Right kidney (tissue), 1 donor: ENCODE results near the gene CCDC50.

Source experiments
- DNase-seq: peaks from one replicate; pipeline ENCODE4 v3.0.0-alpha.2; 2016

Gene CCDC50

DNA sequence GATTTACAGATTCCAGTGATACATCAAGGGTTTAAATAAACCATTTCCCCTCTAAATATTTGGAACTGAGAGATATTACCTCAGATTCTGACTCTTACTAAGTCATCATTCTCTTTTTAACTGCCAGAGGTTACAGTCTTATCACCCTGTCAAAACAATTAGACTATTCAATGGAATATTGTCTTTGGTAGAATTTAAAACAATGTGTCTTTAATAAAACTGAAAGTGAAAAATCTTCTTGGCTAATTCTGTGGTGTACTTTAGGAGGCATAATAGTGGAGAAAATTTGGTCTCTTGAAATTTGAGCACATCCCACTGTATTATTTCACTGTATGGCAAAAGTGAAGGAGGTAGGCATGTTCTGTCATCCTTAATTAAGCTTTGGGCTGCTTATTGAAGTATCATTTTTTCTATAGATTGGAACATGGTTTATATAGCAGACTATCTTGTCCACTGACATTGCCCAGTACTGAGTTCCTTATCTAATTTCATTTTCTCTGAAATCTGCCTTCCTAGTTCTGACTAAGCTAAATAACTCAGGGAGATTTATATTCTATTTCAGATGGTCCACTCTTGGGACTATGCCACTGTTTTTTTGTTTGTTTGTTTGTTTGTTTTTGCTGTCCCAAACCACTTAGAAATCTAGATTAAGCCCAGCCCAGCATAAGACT lies 49.1 kb downstream of the CCDC50 start:
- no peak for DNase-seq

DNA sequence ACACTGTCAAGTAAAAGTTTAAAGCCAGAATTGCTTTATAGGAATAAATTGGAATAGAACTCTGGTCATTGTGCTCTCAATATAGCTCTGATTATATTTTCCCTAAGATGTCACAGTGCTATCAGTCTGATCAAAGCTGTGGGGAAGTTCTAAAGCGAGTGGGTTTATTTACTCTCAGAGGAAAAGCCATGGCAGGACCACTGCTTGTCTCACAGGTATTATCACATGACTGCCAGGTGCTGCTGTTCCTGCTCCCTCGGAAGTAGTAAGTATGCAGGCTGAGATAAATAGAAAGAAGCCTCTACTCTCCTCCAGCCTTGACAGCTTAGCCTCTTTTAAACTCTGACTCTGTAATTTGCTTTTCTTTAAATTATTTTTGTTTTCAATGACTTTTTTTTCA lies 50.3 kb downstream of the CCDC50 start:
- DNase-seq: no peak

DNA sequence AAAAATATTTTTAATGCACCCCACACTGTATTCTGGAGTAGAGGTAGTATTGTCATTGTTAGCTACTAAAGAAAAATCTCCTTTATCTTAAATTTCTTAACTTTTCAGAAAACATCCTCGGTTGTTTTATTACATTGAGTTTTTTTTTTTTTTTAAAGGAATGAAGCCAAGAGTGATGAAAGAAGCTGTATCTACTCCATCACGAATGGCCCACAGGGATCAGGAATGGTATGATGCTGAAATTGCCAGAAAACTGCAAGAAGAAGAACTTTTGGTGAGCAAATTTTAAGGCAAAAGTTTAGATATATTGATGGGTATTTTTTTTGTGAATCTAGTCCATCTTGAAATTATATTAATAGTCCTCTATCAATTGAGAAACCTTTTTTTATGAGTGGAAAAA lies 50.8 kb downstream of the CCDC50 start:
- DNase-seq: no peak

DNA sequence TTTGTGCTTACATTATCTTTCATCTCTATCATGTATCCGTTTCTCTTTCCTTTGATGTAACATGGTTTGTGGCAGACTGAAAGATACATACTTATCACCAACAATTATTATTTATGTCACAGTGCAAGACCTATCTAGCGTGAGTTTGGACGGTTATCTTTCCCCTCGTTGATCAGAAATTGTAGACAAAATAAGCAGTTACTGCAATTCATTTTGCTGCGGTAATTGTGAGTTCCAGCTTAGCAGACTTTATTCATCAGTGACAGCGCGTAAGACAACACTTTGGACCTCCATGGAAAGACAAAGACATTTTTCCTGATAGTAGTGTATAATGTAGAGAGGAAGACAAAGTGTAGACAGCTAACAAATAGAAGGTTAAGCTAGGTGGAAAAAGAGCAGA lies 52.1 kb downstream of the CCDC50 start:
- no peak for DNase-seq

DNA sequence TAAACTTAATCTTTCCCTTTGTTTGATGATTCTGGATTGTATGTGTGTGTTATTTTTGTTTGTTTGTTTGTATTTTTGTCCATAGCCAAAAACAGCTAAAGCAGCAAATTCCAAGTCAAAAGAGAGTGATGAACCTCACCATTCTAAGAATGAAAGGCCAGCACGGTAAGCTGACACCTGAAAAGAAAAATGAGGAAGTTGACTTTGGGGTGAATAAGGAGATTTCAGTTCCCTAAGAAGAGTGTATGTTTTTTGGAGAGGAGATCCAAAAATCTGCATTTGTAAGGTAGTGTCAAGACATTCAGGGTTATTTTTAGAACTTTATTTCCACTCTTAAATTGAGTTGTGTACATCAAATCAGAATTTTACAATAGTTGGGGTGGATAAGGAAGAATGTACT lies 53.5 kb downstream of the CCDC50 start:
- no peak for DNase-seq

DNA sequence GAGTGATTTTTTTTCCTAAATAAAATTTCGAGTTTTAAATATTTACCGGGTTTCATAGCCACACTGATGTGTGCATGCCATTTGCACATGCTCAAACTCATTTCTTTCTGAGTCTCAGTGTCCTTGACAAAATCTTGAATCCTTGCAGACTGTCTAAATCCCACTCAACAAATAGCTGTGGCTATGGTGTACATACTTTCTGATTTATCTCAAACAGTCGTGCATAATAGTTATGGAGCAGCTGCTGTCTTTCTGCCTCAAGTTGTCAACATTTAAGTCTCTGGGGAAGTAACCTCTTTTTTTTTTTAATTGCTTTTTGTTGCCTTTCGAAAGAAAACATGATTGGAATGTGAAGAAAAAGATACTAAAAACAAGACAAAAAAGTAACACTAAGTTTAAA lies 53.9 kb downstream of the CCDC50 start:
- DNase-seq: no peak

DNA sequence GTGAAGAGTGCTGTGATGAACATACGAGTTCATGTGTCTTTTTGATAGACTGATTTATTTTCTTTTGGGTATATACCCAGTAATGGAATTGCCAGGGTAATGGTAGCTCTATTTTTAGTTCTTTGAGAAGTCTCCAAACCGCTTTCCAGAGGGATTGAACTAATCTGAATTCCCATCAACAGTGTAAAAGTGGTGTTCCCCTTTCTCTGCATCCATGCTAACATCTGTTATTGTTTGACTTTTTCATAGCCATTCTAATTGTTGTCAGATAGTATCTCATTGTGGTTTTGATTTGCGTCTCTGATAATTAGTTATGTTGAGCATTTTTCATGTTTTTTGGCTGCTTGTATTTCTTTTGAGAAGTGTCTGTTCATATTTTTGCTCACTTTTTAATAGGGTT lies 55.9 kb downstream of the CCDC50 start:
- DNase-seq: no peak

DNA sequence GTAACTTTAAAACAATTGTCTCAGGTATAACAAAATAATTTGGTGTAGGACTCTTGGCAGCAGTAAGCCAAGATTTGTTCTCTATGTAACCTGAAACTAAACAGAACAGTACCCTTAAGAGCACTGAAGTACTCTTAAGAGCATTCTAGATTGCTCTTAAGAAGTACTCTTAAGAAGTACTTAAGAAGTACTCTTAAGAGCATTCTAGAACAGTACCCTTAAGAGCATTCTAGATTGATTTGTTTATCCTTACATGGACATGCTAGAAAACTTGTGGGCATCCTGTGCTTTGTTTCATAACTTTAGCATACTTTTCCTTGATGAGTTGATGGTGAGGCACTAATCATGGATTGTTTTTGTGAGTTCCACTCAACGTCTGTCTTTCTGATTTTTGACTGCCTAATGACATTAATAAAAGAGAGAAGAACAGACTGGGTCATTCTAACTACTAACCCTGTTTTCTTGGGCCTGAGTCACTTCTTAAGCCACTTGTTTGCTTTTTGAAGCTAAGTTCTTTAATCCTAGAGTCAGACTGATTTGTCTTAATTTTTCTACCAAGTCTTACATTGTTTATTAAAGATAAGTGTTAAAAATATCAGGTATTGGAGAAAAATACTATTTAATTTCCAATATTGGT lies 58.4 kb downstream of the CCDC50 start:
- DNase-seq: no peak

DNA sequence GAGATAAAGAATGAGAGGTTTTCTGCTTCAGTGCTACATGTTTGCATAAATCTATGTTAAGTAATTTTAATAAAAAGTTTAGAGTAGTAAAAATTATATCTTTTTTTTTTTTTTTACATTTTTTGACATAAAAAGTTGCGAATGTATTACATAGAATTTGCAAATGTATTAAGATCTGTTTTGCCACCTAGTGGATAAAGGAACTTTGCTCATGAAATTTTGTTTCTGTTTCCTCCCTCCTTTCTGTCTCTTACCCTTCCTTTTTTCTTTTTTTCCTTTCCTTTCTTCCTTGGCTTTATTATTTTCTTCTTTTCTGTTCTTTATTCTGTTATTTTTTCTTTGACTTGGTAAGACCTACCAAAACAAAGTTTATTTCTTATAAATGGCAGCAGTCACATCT lies 59.6 kb downstream of the CCDC50 start:
- DNase-seq: no peak

DNA sequence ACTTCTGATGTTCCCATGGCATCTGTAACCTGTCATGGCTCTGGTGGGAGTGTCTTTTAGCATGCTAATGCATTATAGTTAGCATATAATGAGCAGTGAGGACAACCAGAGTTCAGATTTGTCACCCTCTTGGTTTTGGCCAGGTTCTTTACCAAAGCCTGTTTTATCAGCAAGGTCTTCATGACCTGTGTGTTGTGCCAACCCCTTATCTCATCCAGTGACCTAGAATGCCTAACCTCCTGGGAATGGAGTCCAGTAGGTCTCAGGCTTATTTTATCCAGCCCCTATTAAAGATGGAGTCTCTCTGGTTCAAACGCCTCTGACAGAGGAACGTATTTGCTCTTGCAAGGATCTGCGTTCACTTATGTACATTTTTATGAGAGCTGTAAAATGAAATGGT lies 61.4 kb downstream of the CCDC50 start:
- no peak for DNase-seq

DNA sequence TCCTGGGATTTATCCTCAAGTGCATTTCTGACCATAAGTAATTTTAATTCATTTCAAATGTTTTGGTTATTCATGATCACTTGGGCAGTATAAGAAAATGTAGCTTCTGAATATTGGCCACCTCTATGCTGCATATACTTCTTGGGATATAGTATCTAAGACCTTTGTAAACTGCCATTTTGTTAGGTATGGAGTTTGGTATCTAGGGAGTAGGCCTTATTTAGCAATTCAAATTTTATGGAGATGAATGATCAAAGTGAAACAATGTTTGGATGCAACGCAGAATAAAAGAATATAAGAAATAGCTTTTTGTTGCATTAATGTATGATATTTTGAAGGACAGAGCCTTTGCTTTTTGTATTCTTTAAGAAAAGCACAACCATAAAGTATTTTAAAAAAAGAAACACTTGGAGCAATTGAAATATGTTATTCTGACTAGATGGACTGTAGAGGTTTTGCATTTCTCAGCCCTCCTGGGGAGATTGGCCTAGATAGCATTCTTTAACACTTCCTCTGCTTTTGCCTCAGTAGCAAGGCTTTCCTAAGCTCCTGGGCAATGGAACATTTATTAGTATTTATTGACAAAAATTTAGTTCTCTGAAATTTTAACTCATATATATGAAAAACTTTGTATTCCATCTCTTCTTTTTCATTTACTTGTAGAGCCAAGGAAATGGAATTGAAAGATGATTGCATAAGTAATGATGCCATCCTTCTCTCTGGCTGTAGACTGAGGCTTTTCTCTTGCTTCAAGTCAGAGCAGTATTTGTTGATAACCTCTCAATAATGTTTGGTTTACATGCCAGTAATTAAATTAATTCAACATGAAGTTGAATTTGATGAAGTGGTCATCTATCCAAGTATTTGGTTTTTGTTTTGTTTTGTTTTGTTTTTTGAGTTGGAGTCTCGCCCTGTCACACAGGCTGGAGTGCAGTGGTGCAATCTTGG lies 62.9 kb downstream of the CCDC50 start:
- DNase-seq: no peak

DNA sequence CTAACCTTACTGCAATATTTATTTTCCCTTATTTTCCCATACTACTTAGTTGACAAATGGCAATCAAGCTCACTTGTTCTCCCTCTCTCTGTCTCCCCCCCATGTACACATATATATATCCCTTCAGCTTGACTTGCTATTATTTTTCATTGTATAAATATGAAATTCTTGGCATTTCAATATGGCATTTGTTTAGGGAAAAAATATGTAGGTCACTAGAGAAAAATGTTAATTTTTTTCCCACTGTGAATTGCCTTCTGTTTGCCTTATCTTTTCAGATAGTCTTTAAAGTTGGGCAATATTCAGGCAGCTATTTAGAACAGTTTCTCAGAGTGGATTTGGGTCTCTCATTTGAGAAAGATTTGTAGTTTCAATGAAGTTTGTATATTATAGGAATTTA lies 64.0 kb downstream of the CCDC50 start:
- DNase-seq: no peak

DNA sequence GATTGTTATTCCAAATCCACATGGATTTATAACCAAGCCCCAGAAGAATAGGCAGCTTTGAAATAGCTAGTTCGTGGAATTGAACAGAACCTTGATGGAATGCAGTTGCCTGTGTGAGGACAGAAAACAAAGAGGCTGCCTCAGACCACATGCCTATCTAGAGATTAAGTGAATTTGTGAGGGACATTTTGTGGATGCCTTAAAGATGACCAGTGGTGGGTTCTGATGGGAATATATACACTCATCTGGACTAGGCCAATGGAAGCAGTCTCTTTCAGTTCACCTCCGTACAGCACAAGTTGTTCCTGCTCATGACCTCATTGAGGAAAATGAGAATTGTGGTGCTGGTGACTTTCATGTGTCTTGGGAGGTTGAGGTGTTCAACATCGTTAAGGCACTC lies 68.6 kb downstream of the CCDC50 start:
- DNase-seq: no peak

DNA sequence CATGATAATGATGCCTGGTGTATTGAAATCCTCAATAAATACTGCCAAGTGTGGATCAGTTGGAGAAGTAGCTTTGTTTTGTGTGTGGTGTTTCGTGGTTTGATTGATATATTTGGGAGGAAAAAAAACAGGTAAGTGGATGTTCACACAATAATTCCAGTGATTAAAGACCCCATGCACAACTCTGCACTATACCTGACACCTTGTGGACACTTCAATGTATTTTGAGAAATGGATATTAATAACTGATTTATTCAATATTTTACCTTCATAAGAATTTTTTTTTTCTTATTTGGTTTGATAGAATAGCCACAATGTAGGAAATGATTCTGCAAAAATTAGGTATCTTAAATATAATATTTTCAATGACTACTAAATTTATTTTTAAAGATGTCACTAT lies 69.4 kb downstream of the CCDC50 start:
- DNase-seq: no peak

DNA sequence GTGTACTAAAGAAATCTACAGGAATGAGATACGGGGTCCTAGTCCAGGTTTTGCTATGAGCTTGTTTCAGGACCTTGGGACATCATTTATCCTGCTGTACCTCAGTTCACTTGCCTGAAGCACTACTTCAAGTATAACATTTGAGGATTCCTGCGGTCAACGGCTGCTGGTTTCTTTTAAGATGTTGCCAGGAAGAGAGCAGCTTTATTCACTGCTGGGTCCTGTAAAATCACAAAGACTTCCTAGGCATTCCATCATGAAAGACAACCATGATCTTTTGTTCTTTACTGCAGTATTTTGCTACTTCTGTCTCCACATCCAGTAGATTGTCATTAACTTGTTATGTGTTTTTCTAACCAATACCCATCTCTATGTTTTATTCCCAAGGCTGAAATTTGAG lies 70.7 kb downstream of the CCDC50 start:
- no peak for DNase-seq

DNA sequence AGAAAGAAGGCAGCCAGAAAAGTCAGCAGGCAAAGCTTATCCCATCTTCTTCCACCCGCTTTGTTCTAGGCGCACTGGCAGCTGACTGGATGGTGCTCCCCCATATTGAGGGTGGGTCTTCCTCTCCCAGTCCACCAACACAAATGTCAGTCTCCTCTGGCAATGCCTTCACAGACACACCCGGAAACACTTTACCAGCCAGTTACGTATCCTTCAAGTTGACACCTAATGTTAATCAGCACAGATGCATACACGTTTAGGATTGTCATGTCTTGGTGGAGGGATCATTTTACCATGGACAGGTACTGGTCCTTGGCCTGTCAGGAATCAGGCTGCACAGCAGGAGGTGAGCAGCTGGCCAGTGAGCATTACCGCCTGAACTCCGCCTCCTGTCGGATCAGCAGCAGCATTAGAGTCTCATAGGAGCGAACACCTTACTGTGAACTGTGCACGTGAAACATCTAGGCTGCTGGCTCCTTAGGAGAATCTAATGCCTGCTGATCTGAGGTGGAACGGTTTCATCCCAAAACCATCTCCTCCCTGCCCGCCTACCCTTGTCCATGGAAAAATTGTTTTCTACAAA lies 72.7 kb downstream of the CCDC50 start:
- no peak for DNase-seq

DNA sequence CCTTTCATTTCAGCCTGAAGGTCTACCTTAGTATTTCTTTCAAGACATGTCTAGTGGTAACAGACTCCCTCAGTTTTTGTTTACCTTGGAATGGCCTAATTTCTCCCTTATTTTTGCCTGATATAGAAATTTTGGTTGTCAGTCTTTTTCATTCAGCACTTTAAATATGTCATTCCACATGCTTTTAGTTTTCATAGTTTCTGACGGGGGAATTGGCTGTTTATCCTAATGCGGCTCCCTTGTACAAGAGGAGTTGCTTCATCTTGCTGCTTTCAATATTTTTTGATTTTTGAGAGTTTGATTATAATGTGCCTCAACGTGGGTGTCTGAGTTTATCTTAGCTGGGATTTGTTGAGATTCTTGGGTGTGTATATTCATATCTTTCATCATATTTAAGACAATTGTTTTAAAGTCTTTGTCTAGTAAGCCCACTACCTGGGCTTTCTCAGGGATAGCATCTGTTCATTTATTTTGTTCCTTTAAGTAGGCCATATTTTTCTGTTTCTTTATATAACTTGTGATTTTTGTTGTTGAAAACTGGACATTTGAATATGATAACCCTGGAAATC lies 80.7 kb downstream of the CCDC50 start:
- no peak for DNase-seq

DNA sequence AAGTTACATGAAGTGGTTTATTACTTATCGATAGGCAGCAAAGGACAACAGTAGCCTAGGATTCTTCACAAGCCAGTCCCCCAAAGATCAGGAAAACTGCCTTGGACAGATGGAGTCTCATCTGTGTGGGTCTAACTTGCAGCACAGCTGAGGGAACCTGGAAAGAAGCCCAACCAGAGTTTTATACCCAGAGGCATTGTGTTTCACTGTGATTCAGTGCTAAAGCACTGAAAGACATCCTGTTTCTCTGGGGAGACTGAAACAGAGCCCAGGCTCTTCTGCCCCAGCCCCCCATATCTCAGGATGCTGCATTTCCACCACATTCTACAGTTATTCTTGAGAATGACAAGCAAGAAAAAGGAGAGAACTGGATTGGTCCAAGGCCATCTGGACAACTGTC lies 83.6 kb downstream of the CCDC50 start:
- DNase-seq: no peak

DNA sequence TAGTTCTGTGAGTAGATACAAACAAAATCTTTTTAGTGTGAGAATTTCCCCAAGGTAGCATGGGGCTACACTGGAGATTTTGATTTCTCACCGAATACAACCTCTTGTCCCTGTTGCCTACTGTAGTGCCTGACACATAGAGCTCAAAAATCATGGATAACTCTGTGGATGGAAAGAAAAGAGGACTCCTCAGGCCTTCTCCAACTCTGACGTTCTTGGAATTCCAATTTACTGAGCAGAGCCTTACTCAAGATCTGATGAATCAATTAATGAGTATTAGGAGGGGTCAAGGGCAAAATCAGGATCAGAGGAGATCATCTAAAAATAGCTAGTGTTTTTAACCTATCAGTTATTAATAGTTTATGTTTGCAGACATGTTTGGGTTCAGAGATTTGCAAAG lies 85.1 kb downstream of the CCDC50 start:
- DNase-seq: no peak

DNA sequence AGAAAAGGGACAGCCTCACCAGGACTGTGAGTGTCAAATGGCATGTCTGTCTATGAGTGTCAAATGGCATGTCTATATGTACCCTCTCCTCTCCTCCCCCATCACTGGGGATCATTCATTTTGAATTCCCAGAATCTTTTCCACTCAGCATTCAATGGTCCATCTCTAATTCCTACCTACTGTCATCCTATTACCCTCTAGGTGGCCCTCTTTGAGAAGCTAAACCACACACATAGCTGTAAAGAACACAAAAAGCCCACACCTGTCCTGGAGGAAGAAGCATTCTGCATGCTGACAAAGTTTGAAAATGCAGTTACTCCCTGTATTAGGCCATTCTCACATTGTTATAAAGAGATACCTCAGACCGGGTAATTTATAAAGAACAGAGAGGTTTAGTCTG lies 85.5 kb downstream of the CCDC50 start:
- DNase-seq: no peak

DNA sequence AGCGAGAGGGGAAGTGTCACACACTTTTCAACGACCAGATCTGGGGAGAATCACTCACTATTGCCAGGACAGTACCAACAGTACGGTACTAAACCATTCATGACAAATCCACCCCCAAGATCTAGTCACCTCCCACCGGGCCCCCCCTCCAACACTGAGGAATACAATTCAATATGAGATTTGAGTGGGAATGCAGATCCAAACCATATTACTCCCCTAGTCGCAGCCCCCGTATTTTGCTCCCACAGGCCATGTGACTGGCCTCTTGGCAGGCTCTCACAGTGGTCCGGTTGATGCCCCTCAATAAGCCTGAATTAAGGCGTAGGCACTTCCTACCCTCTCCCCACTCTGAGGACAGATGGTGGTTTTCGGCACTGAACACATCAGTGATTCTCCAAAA lies 86.4 kb downstream of the CCDC50 start:
- DNase-seq: no peak

DNA sequence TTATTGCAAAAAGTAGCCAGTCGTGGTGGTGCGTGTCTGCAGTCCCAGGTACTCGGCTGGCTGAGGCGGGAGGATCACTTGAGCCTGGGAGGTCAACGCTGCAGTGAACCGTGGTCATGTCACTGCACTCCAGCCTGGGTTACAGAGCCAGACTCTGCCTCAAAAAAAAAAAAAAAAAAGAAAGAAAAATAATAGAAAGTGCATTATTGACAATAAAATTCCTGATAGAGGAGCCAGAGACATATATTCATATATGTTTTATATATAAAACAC lies 88.2 kb downstream of the CCDC50 start:
- no peak for DNase-seq

DNA sequence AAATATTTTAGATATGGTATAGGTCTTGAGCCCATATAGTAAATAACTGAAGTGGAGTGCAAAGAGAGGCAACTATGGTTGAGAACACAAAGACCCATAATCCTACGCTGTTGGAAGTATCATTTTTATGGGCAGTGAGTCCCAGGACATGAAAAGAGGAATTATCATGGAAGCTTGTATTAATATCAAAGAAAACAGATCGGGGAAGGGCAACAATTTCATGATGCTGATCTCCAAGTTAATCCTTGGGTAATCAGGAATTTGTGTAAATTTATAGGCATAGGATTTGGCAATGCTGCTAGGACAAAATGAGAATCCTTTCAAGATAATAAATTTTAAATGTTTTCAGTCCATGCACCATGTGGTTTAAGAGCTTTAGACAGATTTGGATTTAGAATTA lies 91.6 kb downstream of the CCDC50 start:
- no peak for DNase-seq
